H1 (cell line): ENCODE results near the gene NME8.

Experiments used
- HDAC6 ChIP-seq: IDR thresholded peaks from one replicate; pipeline ENCODE4 v1.7.1; 2012; ENCODE audit warnings: low read depth, mild to moderate bottlenecking, inconsistent platforms, low read length, moderate library complexity
- RAD21 ChIP-seq, 2 experiments: IDR thresholded peaks in 1 of 2; conservative IDR thresholded peaks in 1 of 2; 2 replicates each; pipeline ENCODE4 v1.6.1; 2011; ENCODE audit warnings: low read depth in 2 of 2, low read length in 2 of 2, improper control_type of control experiment in 1 of 2, inconsistent platforms in 1 of 2, mild to moderate bottlenecking in 1 of 2, moderate library complexity in 1 of 2
- TF ChIP-seq, protein P1 (sequence below), 3 experiments: IDR thresholded peaks; 1 replicate in 2 of 3; 2 replicates in 1 of 3; pipeline versions ENCODE4 v1.5.1 to v1.6.1; 2011; ENCODE audit warnings: low read length in 3 of 3, mild to moderate bottlenecking in 3 of 3, inconsistent platforms in 2 of 3, low read depth in 1 of 3, moderate library complexity in 1 of 3; ENCODE audit not compliant: insufficient read depth in 1 of 3; ENCODE audit errors: control extremely low read depth in 1 of 3

DNA sequence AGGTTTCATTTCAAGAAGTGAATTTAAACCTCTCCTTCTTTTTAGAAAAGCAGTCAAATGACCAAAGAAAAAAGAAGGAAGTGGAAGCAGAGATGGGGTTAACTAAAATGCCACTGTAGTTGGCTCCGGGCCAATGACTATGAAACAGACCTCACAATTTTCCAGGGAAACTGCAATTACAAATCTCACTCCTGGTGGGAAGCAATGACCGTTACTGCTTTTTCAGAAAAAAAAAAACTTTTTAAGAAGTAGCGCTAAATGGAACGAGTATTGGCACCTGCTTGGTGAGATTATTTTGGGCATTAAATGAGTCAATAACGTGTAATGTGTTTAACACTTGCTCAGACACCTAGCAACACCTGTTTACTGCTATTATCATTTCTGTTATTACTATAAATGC lies 67.0 kb downstream of the NME8 start:
- TF ChIP-seq HDAC6 (no peak), RAD21 (IDR thresholded peaks at IDR 0.05 in 1 of 2, conservative IDR thresholded peaks at IDR 0.05 in 1 of 2; ENCODE audit: low read depth in 2 of 2, low read length in 2 of 2) (no peak)
- TF ChIP-seq, protein P1, sequence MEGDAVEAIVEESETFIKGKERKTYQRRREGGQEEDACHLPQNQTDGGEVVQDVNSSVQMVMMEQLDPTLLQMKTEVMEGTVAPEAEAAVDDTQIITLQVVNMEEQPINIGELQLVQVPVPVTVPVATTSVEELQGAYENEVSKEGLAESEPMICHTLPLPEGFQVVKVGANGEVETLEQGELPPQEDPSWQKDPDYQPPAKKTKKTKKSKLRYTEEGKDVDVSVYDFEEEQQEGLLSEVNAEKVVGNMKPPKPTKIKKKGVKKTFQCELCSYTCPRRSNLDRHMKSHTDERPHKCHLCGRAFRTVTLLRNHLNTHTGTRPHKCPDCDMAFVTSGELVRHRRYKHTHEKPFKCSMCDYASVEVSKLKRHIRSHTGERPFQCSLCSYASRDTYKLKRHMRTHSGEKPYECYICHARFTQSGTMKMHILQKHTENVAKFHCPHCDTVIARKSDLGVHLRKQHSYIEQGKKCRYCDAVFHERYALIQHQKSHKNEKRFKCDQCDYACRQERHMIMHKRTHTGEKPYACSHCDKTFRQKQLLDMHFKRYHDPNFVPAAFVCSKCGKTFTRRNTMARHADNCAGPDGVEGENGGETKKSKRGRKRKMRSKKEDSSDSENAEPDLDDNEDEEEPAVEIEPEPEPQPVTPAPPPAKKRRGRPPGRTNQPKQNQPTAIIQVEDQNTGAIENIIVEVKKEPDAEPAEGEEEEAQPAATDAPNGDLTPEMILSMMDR (IDR thresholded peaks at IDR 0.05; ENCODE audit: control extremely low read depth in 1 of 3, insufficient read depth in 1 of 3, low read depth in 1 of 3, low read length in 3 of 3), result no peak
